ENCODE results near the gene GRK6.
A peak's percentile ranks its signal among the peaks of the same experiment; 100 is the strongest.
"Not testable (repeated sequence)": the region's sequence is repeated elsewhere in the genome, so short reads cannot be mapped to it uniquely, and the experiment has no call there.

The GRK6 gene

GRCh38 chr5:177472460-177473442, 46.3 kb downstream of the GRK6 start:
- no peak for DNase-seq

- DNase-seq, result peak in 1 of 2 experiments; percentile 47
Observed at GRCh38 chr5:177473443-177474001, 47.0 kb downstream of the GRK6 start, which contains the start of gene DBN1. DBN1 (minus strand) TSS chr5:177473634; CDS start chr5:177473521, 113 bp downstream.

- DNase-seq, result no peak
Observed at GRCh38 chr5:177474002-177474476, 47.6 kb downstream of the GRK6 start.

GRCh38 chr5:177474846-177475562, 48.5 kb downstream of the GRK6 start:
- no peak for DNase-seq

- no peak for DNase-seq
Observed at GRCh38 chr5:177475563-177476427, 49.3 kb downstream of the GRK6 start.

GRCh38 chr5:177476531-177477233, 50.2 kb downstream of the GRK6 start:
- no peak for DNase-seq

- no peak for DNase-seq
Observed at GRCh38 chr5:177477701-177478477, 51.4 kb downstream of the GRK6 start.

DNA sequence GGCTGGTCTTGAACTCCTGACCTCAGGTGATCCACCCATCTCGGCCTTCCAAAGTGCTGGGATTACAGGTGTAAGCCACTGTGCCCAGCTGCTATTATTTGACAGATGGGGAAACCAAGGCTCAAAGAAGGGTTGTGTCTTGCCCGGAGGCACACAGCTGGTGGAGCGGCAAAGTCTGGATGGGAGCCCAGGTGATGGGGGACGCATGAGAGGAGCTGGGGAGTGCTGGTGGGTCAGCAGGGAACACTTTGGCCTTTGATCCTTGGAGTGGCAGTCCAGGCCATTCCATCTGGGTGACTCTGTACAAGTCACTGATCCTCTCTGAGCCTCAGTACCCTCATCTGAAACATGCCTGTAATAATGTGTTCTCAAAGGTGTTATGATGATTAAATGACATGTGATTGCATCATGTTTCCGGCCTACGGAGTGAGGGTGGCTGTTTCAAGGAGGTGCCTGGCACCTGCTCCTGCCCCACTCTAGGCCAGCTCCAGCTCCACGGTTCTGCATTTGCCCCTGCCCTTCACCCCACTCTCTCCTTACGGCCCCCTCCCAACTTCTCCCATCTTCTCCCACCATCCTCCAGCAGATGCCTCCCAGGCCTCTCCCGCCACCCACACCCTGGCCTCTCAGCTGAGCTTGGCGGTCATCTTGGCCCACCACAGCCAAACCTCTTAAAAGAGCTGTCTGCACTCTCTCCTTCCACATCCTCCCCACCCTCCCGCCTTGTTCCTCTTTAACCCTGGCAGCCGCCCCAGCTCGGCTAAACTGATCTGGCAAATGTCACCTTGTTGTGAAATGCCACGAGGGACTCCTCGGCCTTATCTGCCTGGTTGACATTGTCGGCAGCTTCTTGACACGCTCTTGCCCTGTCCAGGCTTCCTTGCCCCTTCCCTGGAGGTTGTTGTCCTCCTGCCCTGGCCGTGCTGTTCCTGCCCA, 52.5 kb downstream of the GRK6 start:
- no peak for DNase-seq

DNA sequence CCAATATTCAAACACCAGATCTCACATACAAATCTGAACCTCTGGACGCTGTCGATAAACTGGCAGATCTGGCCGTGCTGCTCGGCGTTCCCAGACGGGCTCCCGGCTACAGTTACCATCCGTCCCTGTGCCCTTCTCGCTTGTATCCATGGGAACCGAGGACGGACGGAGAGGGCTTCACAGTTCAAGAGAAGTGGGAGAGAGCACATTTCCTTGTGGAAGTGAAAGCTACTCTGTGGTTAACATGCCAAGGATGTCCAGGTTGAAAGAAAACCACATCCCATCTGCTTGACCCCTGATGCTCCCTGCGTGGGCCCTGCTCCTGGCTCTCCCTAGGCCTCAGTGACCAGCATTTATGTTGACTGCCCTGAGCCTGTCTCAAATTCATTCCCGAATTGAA, 53.3 kb downstream of the GRK6 start:
- no peak for DNase-seq

GRCh38 chr5:177482359-177482795, 55.9 kb downstream of the GRK6 start:
- DNase-seq, result no peak

GRCh38 chr5:177483042-177483441, 56.6 kb downstream of the GRK6 start:
- DNase-seq, result no peak

GRCh38 chr5:177483994-177484901, 57.8 kb downstream of the GRK6 start:
- DNase-seq, result no peak

- DNase-seq, result no peak
Observed at GRCh38 chr5:177484902-177485549, 58.5 kb downstream of the GRK6 start.

GRCh38 chr5:177485753-177486152, 59.3 kb downstream of the GRK6 start:
- not testable (repeated sequence) for DNase-seq

DNA sequence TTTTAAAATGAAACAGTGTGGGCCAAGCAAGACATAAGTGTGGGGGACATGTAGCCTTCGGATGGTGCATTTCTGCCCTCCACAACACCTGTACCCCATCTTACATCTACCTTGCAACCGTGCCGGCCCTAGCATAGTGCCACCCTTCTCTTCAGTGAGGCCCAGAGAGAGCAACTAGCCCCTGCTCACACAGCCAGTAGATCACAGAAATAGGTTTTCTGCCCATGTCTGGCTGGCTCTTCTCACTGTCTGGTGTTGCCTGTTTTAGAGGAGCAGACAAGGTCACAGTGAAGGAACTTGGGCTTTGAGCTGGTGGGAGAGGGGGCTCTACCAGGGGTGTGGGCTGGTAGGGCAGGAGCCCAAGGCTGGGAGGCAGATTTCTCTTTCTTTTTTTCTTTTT, 59.8 kb downstream of the GRK6 start:
- no peak for DNase-seq

- DNase-seq, result no peak
Observed at GRCh38 chr5:177487144-177487543, 60.7 kb downstream of the GRK6 start.

- DNase-seq, result no peak
Observed at GRCh38 chr5:177487975-177488374, 61.5 kb downstream of the GRK6 start.
